GM23338 (cell line): ENCODE data around the gene FCHSD1. TPM values are rescaled to one million over a fixed set of nuclear protein-coding genes. Genes with fewer than 3 reads are reported as not detected.

Experiments used
- ATAC-seq: fragments of 200-7000 bp; cut with Tn5 transposase; 3 replicates; pipeline ENCODE4 v1.9.1; 2020
- DNase-seq: peaks from one replicate; pipeline ENCODE4 v3.0.0-alpha.2; 2015; ENCODE audit warnings: low spot score
- H2AFZ ChIP-seq: fragments of 200-600 bp; sonication (generic); 2 replicates; pipeline ENCODE4 v1.8.0; 2016; ENCODE audit warnings: antibody characterized with exemption, mild to moderate bottlenecking, moderate library complexity
- H3F3A ChIP-seq: fragments of 200-600 bp; sonication (generic); replicated peaks from 2 replicates; pipeline ENCODE4 v1.8.0; 2017; ENCODE audit warnings: antibody characterized with exemption, mixed run types, low read depth
- H3K27ac ChIP-seq: fragments of 200-600 bp; sonication (generic); 2 replicates; pipeline ENCODE4 v1.6.1; 2016; ENCODE audit warnings: low read depth
- H3K27me3 ChIP-seq: fragments of 200-600 bp; sonication (generic); 2 replicates; pipeline ENCODE4 v1.8.0; 2016; ENCODE audit warnings: mild to moderate bottlenecking, mixed run types, moderate library complexity; ENCODE audit not compliant: insufficient read depth
- H3K36me3 ChIP-seq: fragments of 200-600 bp; sonication (generic); 2 replicates; pipeline ENCODE4 v1.8.0; 2016; ENCODE audit warnings: mild to moderate bottlenecking; ENCODE audit not compliant: insufficient read depth
- H3K4me1 ChIP-seq: fragments of 200-600 bp; sonication (generic); 2 replicates; pipeline ENCODE4 v1.8.0; 2016; ENCODE audit warnings: mild to moderate bottlenecking, moderate library complexity; ENCODE audit not compliant: insufficient read depth
- H3K4me2 ChIP-seq: fragments of 200-600 bp; sonication (generic); 2 replicates; pipeline ENCODE4 v1.7.1; 2017; ENCODE audit warnings: mixed run types
- H3K4me3 ChIP-seq: fragments of 200-600 bp; sonication (generic); 2 replicates; pipeline ENCODE4 v1.6.1; 2016; ENCODE audit warnings: mixed run types
- H3K79me2 ChIP-seq: fragments of 200-600 bp; sonication (generic); replicated peaks from 2 replicates; pipeline ENCODE4 v1.8.0; 2017; ENCODE audit warnings: mild to moderate bottlenecking; ENCODE audit not compliant: insufficient read depth
- H3K9me2 ChIP-seq: fragments of 200-600 bp; sonication (generic); 2 replicates; pipeline ENCODE4 v1.8.0; 2017; ENCODE audit not compliant: insufficient read depth
- H4K20me1 ChIP-seq: fragments of 200-600 bp; sonication (generic); replicated peaks from 2 replicates; pipeline ENCODE4 v1.8.0; 2017; ENCODE audit warnings: mild to moderate bottlenecking; ENCODE audit not compliant: insufficient read depth
- H3K27ac Mint-ChIP-seq: 2 replicates; pipeline ENCODE4 v1.8.0; 2020; ENCODE audit warnings: inconsistent platforms, mild to moderate bottlenecking, moderate library complexity, mixed read lengths
- H3K27me3 Mint-ChIP-seq: 3 replicates; pipeline ENCODE4 v1.8.0; 2022; ENCODE audit warnings: low read depth, mild to moderate bottlenecking, moderate library complexity, mixed read lengths, inconsistent platforms; ENCODE audit not compliant: insufficient read depth, poor library complexity
- H3K36me3 Mint-ChIP-seq: 3 replicates; pipeline ENCODE4 v1.8.0; 2021; ENCODE audit warnings: low read depth, mild to moderate bottlenecking, inconsistent platforms, moderate library complexity, mixed read lengths
- H3K4me1 Mint-ChIP-seq: 3 replicates; pipeline ENCODE4 v1.8.0; 2020; ENCODE audit warnings: mild to moderate bottlenecking, inconsistent platforms, mixed read lengths
- H3K4me3 Mint-ChIP-seq: 3 replicates; pipeline ENCODE4 v1.8.0; 2021; ENCODE audit warnings: moderate library complexity, mild to moderate bottlenecking, inconsistent platforms, mixed read lengths
- H3K9me3 Mint-ChIP-seq: 3 replicates; pipeline ENCODE4 v1.8.0; 2020; ENCODE audit warnings: moderate library complexity, mild to moderate bottlenecking, inconsistent platforms, mixed read lengths
- CREB1 ChIP-seq: fragments of 250-450 bp; sonication (Bioruptor Pico); IDR thresholded peaks from 2 replicates; pipeline ENCODE4 v1.5.0; 2020; ENCODE audit warnings: low read depth, mild to moderate bottlenecking, moderate library complexity
- CTCF ChIP-seq, 2 experiments: fragments of 200-600 bp in 1 of 2; sonication (generic) in 1 of 2; conservative IDR thresholded peaks; 2 replicates each; pipeline versions ENCODE4 v1.5.1 to v1.6.1; 2016 to 2017; ENCODE audit warnings: antibody characterized with exemption in 2 of 2, low read depth in 2 of 2, mild to moderate bottlenecking in 2 of 2, moderate library complexity in 1 of 2
- EZH2 ChIP-seq: fragments of 200-600 bp; sonication (generic); IDR thresholded peaks from one replicate; pipeline ENCODE4 v1.8.0; 2017; ENCODE audit warnings: antibody characterized with exemption, mild to moderate bottlenecking, low read depth; ENCODE audit not compliant: unreplicated experiment
- NANOG ChIP-seq: IDR thresholded peaks from 2 replicates; pipeline ENCODE4 v1.6.1; 2016; ENCODE audit warnings: antibody characterized with exemption, borderline replicate concordance
- POLR2AphosphoS5 ChIP-seq: IDR thresholded peaks from 2 replicates; pipeline ENCODE4 v1.6.1; 2016; ENCODE audit warnings: antibody characterized with exemption, low read depth
- REST ChIP-seq: IDR thresholded peaks from one replicate; pipeline ENCODE4 v1.6.1; 2018; ENCODE audit warnings: antibody characterized with exemption; ENCODE audit not compliant: unreplicated experiment
- STAT1 ChIP-seq: IDR thresholded peaks from one replicate; pipeline ENCODE4 v1.6.1; 2016; ENCODE audit warnings: antibody characterized with exemption; ENCODE audit not compliant: unreplicated experiment
- ZNF114 ChIP-seq: fragments of 250-450 bp; sonication (Bioruptor Pico); IDR thresholded peaks from 2 replicates; pipeline ENCODE4 v1.5.0; 2020; ENCODE audit warnings: mild to moderate bottlenecking, moderate library complexity
- ZNF331 ChIP-seq: fragments of 250-450 bp; sonication (Bioruptor Pico); IDR thresholded peaks from 2 replicates; pipeline ENCODE4 v1.5.0; 2020; ENCODE audit warnings: low read depth, mild to moderate bottlenecking, moderate library complexity
- ZNF462 ChIP-seq: fragments of 250-450 bp; sonication (Bioruptor Pico); IDR thresholded peaks from 2 replicates; pipeline ENCODE4 v1.5.0; 2020; ENCODE audit warnings: mild to moderate bottlenecking, moderate library complexity
- polyA plus RNA-seq: library from polyadenylated mRNA; unstranded; fragments of >200 nt; fragmentation: Nextera tagmentation; extraction: Ambion mirVana; gene quantifications from 2 replicates; pipeline ENCODE4 v1.2.1, GENCODE V29; 2016
- total RNA-seq: library from RNA; depleted of rRNA; stranded (reverse); fragments of >200 nt; shearing (Covaris generic); gene quantifications from 2 replicates; pipeline ENCODE4 v1.2.3, GENCODE V29; 2014

The FCHSD1 gene
- total and polyA plus RNA-seq, 2 experiments from 2014 or later, result 24.7 to 46.6 TPM

- no peaks in the 10 kb centered on the region for H3K4me1 ChIP-seq
- no peaks in the 10 kb centered on the region for H3K27me3 ChIP-seq
- H4K20me1 ChIP-seq, result no peaks in the 10 kb centered on the region; the same call in 1 of the 2 replicates
- ATAC-seq (no peak), DNase-seq (no peak)
- H3K27ac ChIP-seq, result no peak overlapping the region
- peaks cover 7% of the 10 kb centered on the region for H3K27me3 Mint-ChIP-seq
- 0 out of 2 replicates have a peak, but pooled peaks cover 3% of the 10 kb centered on the region for H3F3A ChIP-seq
- H3K79me2 ChIP-seq, result no peaks in the 10 kb centered on the region
- no peak overlapping the region for H3K4me2 ChIP-seq
- TF ChIP-seq ZNF331 (no peak), NANOG (no peak), STAT1 (no peak), REST (no peak), EZH2 (no peak), CTCF (conservative IDR thresholded peaks at IDR 0.05; ENCODE audit: low read depth in 2 of 2) (no peak), CREB1 (no peak), ZNF114 (CRISPR knock-in tag) (no peak), POLR2AphosphoS5 (no peak), ZNF462 (CRISPR knock-in tag) (no peak)
- no peak overlapping the region for H2AFZ ChIP-seq
- H3K36me3 ChIP-seq, result peaks cover 26% of the 10 kb centered on the region
- no peaks in the 10 kb centered on the region for H3K9me2 ChIP-seq
- no peak overlapping the region for H3K4me3 ChIP-seq
- H3K4me1 Mint-ChIP-seq, result no peaks in the 10 kb centered on the region
- H3K27ac Mint-ChIP-seq, result no peak overlapping the region
- H3K4me3 Mint-ChIP-seq, result no peak overlapping the region
- H3K9me3 Mint-ChIP-seq, result no peaks in the 10 kb centered on the region
- H3K36me3 Mint-ChIP-seq, result peaks cover 76% of the 10 kb centered on the region
Measured at GRCh38 chr5:141657937-141658545, 6.8 kb upstream of the FCHSD1 start.
